GM19324 (cell line): ENCODE results near the gene GCSAML.

Source experiments
- ATAC-seq: cut with Tn5 transposase; IDR thresholded peaks from one replicate; pipeline ENCODE4 v1.9.1; 2021; ENCODE audit warnings: mild to moderate bottlenecking, moderate library complexity; ENCODE audit not compliant: unreplicated experiment, low FRiP score

Gene GCSAML

DNA sequence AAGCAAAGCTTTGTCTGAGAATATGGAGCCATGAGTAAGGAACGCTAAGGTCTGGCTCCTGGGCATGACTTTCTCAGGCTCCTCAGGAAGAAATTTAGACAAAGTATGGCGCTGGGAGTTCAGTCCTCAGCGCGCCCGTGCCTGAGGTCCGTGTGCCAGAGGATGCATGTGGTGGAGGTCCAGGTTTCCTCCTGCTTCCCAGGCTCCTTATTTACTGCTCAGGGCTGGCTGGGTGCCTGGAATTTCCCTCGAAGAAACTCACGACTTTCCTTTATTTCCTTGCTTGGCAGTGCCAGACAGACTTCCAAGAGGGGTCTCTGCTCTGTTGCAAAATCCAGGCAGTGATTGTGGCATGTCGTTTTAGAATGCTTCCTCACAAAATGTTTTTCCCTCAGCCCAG lies 13.3 kb downstream of the GCSAML start:
- no peak for ATAC-seq

DNA sequence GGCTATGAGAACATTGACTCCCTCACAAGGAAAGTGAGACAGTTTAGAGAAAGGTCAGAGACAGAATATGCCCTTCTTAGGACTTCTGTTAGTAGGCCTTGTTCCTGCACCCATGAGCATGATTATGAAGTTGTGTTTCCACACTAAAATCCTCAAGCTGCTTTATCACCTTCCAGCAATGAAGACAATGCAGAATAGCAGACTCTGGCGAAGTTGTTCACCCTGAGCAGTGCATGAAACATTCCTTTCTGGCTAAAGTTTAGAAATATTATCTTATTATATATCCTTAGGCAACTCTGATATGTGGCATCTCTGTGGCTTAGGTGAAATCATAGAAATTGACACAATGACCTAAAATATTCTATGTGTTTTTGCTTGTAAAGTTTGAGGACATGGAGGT lies 25.3 kb downstream of the GCSAML start:
- no peak for ATAC-seq

DNA sequence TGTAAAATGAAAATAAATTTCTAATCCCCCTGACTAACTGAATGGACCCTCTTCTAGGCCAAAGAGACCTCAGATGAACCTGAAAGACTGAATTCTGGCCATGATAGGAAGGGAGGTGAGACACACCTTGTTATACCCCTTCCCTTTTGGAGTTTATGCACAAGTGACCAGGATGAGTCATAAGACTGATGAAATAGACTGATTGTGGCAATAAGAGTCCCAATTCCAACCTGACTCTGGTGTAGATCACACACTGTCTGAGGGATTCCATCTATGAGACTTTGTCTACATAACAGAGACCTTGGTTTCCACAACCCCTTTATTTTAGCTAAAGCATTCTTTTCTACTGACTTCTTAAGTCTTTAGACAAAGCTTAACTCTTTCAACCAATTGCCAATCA lies 25.7 kb downstream of the GCSAML start:
- no peak for ATAC-seq

DNA sequence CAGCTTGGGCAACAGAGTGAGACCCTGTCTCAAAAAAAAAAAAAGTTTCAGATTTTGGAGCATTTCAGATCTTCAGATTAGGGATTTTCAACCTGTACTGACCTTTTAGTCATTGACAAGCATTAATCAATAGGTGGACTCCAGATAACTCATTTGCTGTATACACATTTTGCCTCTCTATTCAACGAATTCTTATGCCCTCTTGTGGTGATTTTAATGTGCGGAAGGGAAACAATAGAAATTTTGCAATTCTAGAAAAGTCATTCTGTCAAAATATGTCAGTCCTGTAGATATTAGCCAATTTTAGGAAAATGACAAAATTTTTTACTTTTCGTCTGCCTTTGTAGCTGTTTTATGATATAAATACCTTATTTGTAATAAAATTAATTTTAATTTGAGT lies 27.6 kb downstream of the GCSAML start:
- ATAC-seq, result no peak

DNA sequence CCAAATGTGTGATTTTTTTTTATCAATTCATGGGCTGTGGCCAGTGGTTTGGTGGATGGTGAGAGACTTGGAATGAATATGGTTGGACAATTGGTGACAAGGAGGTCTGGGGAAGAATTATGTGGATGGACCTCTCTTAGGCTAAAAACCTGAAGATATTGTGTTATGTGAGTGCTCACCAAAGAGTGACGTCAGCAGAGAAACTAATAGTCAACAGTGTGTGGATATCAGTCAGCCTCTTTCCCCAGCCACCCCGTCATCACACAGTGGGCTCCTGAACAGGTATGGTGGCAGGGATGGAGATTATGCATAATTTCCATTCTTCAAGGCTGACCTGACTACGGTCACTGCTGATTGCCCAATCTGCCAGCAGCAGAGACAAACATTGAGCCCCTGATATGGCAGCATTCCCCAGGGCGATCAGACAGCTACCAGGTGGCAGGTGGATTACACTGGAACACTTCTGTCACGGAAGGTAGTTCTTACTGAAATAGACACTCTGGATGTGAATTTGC lies 30.1 kb downstream of the GCSAML start:
- no peak for ATAC-seq

DNA sequence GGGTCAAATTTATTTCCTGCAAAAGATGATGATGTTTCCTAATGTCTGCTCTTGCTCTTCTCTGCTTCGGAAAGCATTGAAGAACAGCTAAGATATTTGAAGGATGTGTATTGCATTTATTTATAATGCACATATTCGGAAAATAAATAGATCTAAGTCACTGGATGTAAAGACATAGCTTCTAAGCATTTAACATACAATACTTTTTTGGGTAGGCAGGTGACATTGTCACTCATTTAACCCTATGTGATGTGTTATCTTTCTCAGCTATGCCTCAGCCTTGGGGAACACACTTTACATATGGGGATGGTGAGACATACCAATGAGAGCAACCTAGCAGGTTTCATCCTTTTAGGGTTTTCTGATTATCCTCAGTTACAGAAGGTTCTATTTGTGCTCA lies 39.1 kb downstream of the GCSAML start, which contains the start of gene OR2G2:
Gene OR2G2, plus strand, starts transcription at position 301 of the 400 bp plus-strand sequence. Its CDS starts 0 bp downstream, at position 301.
- no peak for ATAC-seq

DNA sequence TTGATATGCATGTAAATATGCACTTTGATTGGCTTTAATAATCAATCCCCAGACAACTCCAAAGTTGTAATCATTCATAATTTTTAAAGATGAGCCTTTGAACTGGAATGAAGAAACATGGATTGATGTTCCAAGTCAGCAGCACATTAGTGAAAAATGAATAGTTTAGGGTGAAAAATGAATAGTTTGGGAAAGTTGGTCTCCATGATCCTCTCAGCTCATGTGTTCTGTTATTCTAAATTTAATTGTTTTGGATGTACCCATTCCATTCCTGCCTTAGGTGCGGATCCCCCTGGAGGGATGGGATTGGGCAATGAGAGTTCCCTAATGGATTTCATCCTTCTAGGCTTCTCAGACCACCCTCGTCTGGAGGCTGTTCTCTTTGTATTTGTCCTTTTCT lies 56.4 kb downstream of the GCSAML start, which contains the start of gene OR2G3:
Gene OR2G3, plus strand, starts transcription at position 301 of the 400 bp plus-strand sequence. Its CDS starts 0 bp downstream, at position 301.
- ATAC-seq, result no peak

DNA sequence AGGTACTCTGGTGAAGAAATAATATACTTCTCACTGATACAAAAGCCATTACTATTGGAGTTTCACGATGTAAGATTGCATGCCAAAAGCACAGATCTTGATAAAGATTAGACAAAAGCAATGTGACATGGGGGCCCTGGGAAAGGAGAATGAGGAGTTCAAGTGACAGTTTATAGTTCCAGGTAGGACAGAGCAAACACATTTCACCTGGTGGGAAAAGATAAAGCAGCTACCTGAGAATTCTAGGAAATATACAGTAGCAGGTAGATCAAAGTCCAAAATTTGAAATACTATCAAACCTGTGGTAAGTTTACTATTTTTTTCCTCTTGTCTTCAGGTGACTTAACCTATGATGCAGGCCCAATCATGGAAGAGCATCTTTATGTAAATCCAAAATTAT lies 64.5 kb downstream of the GCSAML start:
- ATAC-seq, result no peak

DNA sequence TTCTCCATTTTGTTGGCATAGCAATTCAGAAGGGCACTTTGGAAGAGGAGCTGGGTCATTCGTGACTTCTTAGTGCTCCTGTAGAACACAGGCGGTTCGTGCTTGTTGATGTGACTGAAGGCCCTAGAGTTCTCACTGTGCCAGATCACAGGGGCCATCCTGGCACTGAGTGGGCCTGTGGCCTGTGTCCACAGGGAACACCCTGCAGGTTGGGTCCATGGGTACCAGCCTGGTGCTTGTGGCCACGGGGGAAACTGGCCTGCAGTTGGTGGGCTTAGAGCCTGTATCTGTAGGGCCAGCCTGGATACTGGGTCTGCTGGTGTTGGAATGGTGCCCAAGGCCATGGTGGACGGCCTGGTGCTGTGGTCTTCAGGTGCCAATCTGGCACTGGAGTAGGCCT lies 65.7 kb downstream of the GCSAML start:
- no peak for ATAC-seq
